Psoas muscle (tissue), 8 donors: ENCODE measurements around the gene DECR2. TPM values are rescaled to one million over a fixed set of nuclear protein-coding genes. Genes with fewer than 3 reads are reported as not detected.

Experiments used
- ATAC-seq, 4 donors: fragments of 200-7000 bp; cut with Tn5 transposase; one replicate each; pipeline ENCODE4 v1.9.1; 2020; ENCODE audit warnings: moderate library complexity in 3 of 4, mild to moderate bottlenecking in 2 of 4
- DNase-seq, 2 donors: peaks; one replicate each; pipeline ENCODE4 v3.0.0-alpha.2; 2020
- H3K27ac ChIP-seq: fragments of 200-600 bp; one replicate; pipeline ENCODE4 v1.8.0; 2022
- H3K27me3 ChIP-seq, 3 donors: fragments of 200-600 bp in 1 of 3; one replicate each; pipeline versions ENCODE4 v1.6.1 to v1.8.0; 2013 to 2022; ENCODE audit warnings: low read length in 2 of 3, mild to moderate bottlenecking in 2 of 3, moderate library complexity in 1 of 3; ENCODE audit not compliant: insufficient read depth in 3 of 3
- H3K36me3 ChIP-seq, 2 donors: fragments of 200-600 bp in 1 of 2; one replicate each; pipeline versions ENCODE4 v1.6.1 to v1.8.0; 2013 to 2022; ENCODE audit warnings: low read depth in 1 of 2, mild to moderate bottlenecking in 1 of 2, moderate library complexity in 1 of 2; ENCODE audit not compliant: insufficient read depth in 1 of 2
- H3K4me1 ChIP-seq: fragments of 200-600 bp; one replicate; pipeline ENCODE4 v1.8.0; 2022
- H3K4me3 ChIP-seq: fragments of 200-600 bp; one replicate; pipeline ENCODE4 v1.8.0; 2022; ENCODE audit warnings: mild to moderate bottlenecking
- H3K9me3 ChIP-seq: fragments of 200-600 bp; one replicate; pipeline ENCODE4 v1.8.0; 2022
- CTCF ChIP-seq: fragments of 200-600 bp; IDR thresholded peaks from one replicate; pipeline ENCODE4 v1.8.0; 2022; ENCODE audit warnings: antibody characterized with exemption
- WGBS, 3 donors: extraction: QIAGEN DNeasy Blood & Tissue Kit; methylation state at CpG; one replicate each; pipeline versions ENCODE4 v1.1.6 to v1.1.7; 2013; 5-methylcytosine and 5-hydroxymethylcytosine counted together
- intact Hi-C, 2 donors: fragments of 100-400 bp; cut with DNase I; formaldehyde crosslinking; loops; one replicate each; pipeline versions ENCODE4 v1.11.0 to v1.14.2; 2022
- polyA plus RNA-seq, 3 donors: library from polyadenylated mRNA; stranded (reverse); fragments of 200-250 nt; gene quantifications; one replicate each; pipeline ENCODE4 v1.2.3, GENCODE V29; 2013
- total RNA-seq, 4 donors: library from RNA; stranded (reverse); fragmentation: NEBNext Ultra II Directional in 2 of 4; extraction: Animal tissue kit (Norgen Biotek cat#: 25700) in 2 of 4; gene quantifications; one replicate each; pipeline versions ENCODE4 v1.2.1 to v1.2.4, GENCODE V29; 2021 to 2023
- donor health status: healthy with polysubstance abuse.
- donor health status: DM: no; HTN: no; CAD: no; lungs with moderate emphysema.
- donor health status: Bipolar disorder and iron deficiency.
- donor health status: healthy.
- donor health status: DM: yes; HTN: yes; CAD: no.
- donor health status: DM: no; HTN: no; CAD: no.
- donor health status: DM: no; HTN: no; CAD: no.
- donor health status: DM: yes; HTN: yes; CAD: no.

The DECR2 gene
- total and polyA plus RNA-seq, 7 donors = 13.9 to 22.9 (median 18.1) TPM

GRCh38 chr16:378821-379182, 22.9 kb upstream of the DECR2 start:
- Histone ChIP-seq H3K4me1 (peaks cover 23% of the 10 kb centered on the region), H3K9me3 (no peaks in the 10 kb centered on the region), H3K36me3 (peaks cover 0 to 35% of the 10 kb centered on the region in 2 donors), H3K4me3 (no peak overlapping the region), H3K27ac (no peak overlapping the region), H3K27me3 (no peaks in the 10 kb centered on the region)
- DNase-seq (no peak), ATAC-seq (no peak)
- 61 to 71% (median 68%) methylated on average over 11 to 14 of the region's 14 CpGs for WGBS, 3 donors
- intact Hi-C loops = no loop called here
- no peak for TF ChIP-seq CTCF

GRCh38 chr16:379183-379960, 22.3 kb upstream of the DECR2 start:
- Histone ChIP-seq H3K4me1 (peaks cover 27% of the 10 kb centered on the region), H3K36me3 (peaks cover 0 to 30% of the 10 kb centered on the region in 2 donors), H3K27ac (no peak overlapping the region), H3K9me3 (no peaks in the 10 kb centered on the region), H3K4me3 (no peak overlapping the region), H3K27me3 (no peaks in the 10 kb centered on the region)
- no peak for DNase-seq
- ATAC-seq = no peak
- intact Hi-C loops = no loop called here
- TF ChIP-seq CTCF = no peak
- WGBS, 3 donors = 76 to 91% (median 83%) methylated on average over 15 to 16 of the region's 16 CpGs

- no peak for DNase-seq
- peaks cover 0 to 22% of the 10 kb centered on the region in 2 donors for H3K36me3 ChIP-seq
- no peaks in the 10 kb centered on the region for H3K27me3 ChIP-seq
- intact Hi-C loops = no loop called here
- H3K4me3 ChIP-seq = peak overlapping the region; percentile 94
- H3K4me1 ChIP-seq = peaks cover 27% of the 10 kb centered on the region
- H3K27ac ChIP-seq = no peak overlapping the region
- no peaks in the 10 kb centered on the region for H3K9me3 ChIP-seq
- ATAC-seq = no peak
- 78 to 81% (median 79%) methylated on average over 26 to 27 of the region's 27 CpGs for WGBS, 3 donors
- no peak for TF ChIP-seq CTCF
These were observed 21.5 kb upstream of the DECR2 start for GRCh38 chr16:379961-380761.

- H3K36me3 ChIP-seq = peaks cover 0 to 18% of the 10 kb centered on the region in 2 donors
- no peaks in the 10 kb centered on the region for H3K27me3 ChIP-seq
- H3K9me3 ChIP-seq = no peaks in the 10 kb centered on the region
- intact Hi-C loops = no loop called here
- H3K4me1 ChIP-seq = peaks cover 27% of the 10 kb centered on the region
- no peak for TF ChIP-seq CTCF
- H3K27ac ChIP-seq = no peak overlapping the region
- WGBS, 3 donors = 11 to 18% (median 14%) methylated on average over 10 to 12 of the region's 12 CpGs
- ATAC-seq (peak; percentile 6 to 17 (median 10)), DNase-seq (no peak)
- H3K4me3 ChIP-seq = peak overlapping the region; percentile 94
These were observed 21.0 kb upstream of the DECR2 start for GRCh38 chr16:380762-381011.
